Kidney (tissue), 22 donors: ENCODE measurements around the gene RAVER1. TPM values are rescaled to one million over a fixed set of nuclear protein-coding genes. Genes with fewer than 3 reads are reported as not detected.
A peak's percentile ranks its signal among the peaks of the same experiment; 100 is the strongest.
"Not testable (repeated sequence)": the region's sequence is repeated elsewhere in the genome, so short reads cannot be mapped to it uniquely, and the experiment has no call there.

Experiments
- DNase-seq, 5 donors: peaks; one replicate each; pipeline ENCODE4 v3.0.0-alpha.2; 2013 to 2020
- FAIRE-seq: peaks from 2 replicates; lab custom pipeline; 2012; peaks lifted over from hg19 to GRCh38; lab: Jason Lieb, UNC
- H3K27ac ChIP-seq, 2 donors: one replicate each; pipeline ENCODE4 v1.7.0; 2013; ENCODE audit warnings: low read depth in 2 of 2, low read length in 2 of 2, inconsistent platforms in 1 of 2
- H3K27me3 ChIP-seq: one replicate; pipeline ENCODE4 v1.7.1; 2013; ENCODE audit warnings: low read length, inconsistent platforms; ENCODE audit not compliant: control insufficient read depth, insufficient read depth
- H3K36me3 ChIP-seq, 3 donors: one replicate each; pipeline versions ENCODE4 v1.7.0 to v1.7.1; 2013; ENCODE audit warnings: low read length in 3 of 3, control low read depth in 1 of 3, inconsistent platforms in 1 of 3; ENCODE audit not compliant: insufficient read depth in 3 of 3, control insufficient read depth in 2 of 3
- H3K4me1 ChIP-seq, 3 donors: one replicate each; pipeline versions ENCODE4 v1.7.0 to v1.7.1; 2013; ENCODE audit warnings: low read length in 3 of 3, inconsistent platforms in 1 of 3, low read depth in 1 of 3; ENCODE audit not compliant: control insufficient read depth in 2 of 3, insufficient read depth in 2 of 3
- H3K4me3 ChIP-seq, 3 donors: one replicate each; pipeline versions ENCODE4 v1.7.0 to v1.8.1; 2013; ENCODE audit warnings: low read length in 3 of 3, control low read depth in 1 of 3, inconsistent platforms in 1 of 3
- H3K9ac ChIP-seq, 3 donors: one replicate each; pipeline versions ENCODE4 v1.7.0 to v1.7.1; 2013; ENCODE audit warnings: low read length in 3 of 3, control low read depth in 1 of 3, inconsistent platforms in 1 of 3
- H3K9me3 ChIP-seq, 3 donors: one replicate each; pipeline versions ENCODE4 v1.7.0 to v1.7.1; 2013; ENCODE audit warnings: low read length in 3 of 3, control low read depth in 1 of 3, inconsistent platforms in 1 of 3; ENCODE audit not compliant: control insufficient read depth in 2 of 3, insufficient read depth in 1 of 3
- intact Hi-C: fragments of 100-400 bp; cut with DNase I; formaldehyde crosslinking; loops from one replicate; pipeline ENCODE4 v1.11.1; 2022
- long read RNA-seq, 10 donors: library from polyadenylated mRNA in 1 of 10; unstranded in 1 of 10; transcript quantifications; one replicate each; pipeline ENCODE4 v2.0.0 and lab custom pipeline, GENCODE V29; 2021 to 2026
- polyA plus RNA-seq: library from polyadenylated mRNA; stranded (reverse); fragments of 350-450 nt; fragmentation: Illumina TruSeq; extraction: RNeasy Lipid Tissue Mini Kit (QIAGEN cat#74804); gene quantifications from one replicate; pipeline ENCODE4 v1.2.3, GENCODE V29; 2014; ENCODE audit warnings: low read depth, low replicate concordance; ENCODE audit not compliant: insufficient read depth
- total RNA-seq: library from RNA; stranded (reverse); fragmentation: NEBNext Ultra II Directional; extraction: Animal tissue kit (Norgen Biotek cat#: 25700); gene quantifications from one replicate; pipeline ENCODE4 v1.2.1, GENCODE V29; 2021
- TF ChIP-seq, protein P1 (sequence below): IDR thresholded peaks from 3 replicates; pipeline ENCODE4 v1.5.1; 2012; ENCODE audit warnings: mild to moderate bottlenecking, moderate library complexity, borderline replicate concordance; ENCODE audit not compliant: insufficient read depth; ENCODE audit errors: extremely low read depth
- donor health status: control.
- donor health status: control.
- donor health status: control.
- donor health status: control.
- donor health status: control.
- donor health status: DM: yes; HTN: yes; CAD: no.
- donor health status: Normal renal cell carcinoma (clear cell type).

The RAVER1 gene
- total RNA-seq = 38.4 TPM
- 9.1 TPM for polyA plus RNA-seq
- long read RNA-seq, donor 1, partial matches to known transcripts = 0 of 4 reads
- long read RNA-seq, donor 1, other reads (novel, unspliced or antisense) = 0 of 4 reads
- long read RNA-seq, donor 2, partial matches to known transcripts = 0 of 1 reads
- long read RNA-seq, donor 2, other reads (novel, unspliced or antisense) = 0 of 1 reads
- long read RNA-seq, donor 3, transcript RAVER1-208 (13 exons, 3,501 nt) = major isoform, 5 of 5 reads
- long read RNA-seq, donor 3, partial matches to known transcripts = 0 of 5 reads
- long read RNA-seq, donor 3, other reads (novel, unspliced or antisense) = 0 of 5 reads
- long read RNA-seq, donor 4, transcript RAVER1-208 (13 exons, 3,501 nt) = major isoform, 11 of 11 reads
- long read RNA-seq, donor 4, partial matches to known transcripts = 0 of 11 reads
- long read RNA-seq, donor 4, other reads (novel, unspliced or antisense) = 0 of 11 reads
- long read RNA-seq, donor 5 = 0 reads
- long read RNA-seq, donor 6 = 0 reads
- long read RNA-seq, donor 7, partial matches to known transcripts = 2 of 5 reads
- long read RNA-seq, donor 7, other reads (novel, unspliced or antisense) = 3 of 5 reads
- long read RNA-seq, donor 8, partial matches to known transcripts = 0 of 1 reads
- long read RNA-seq, donor 8, other reads (novel, unspliced or antisense) = 0 of 1 reads
- long read RNA-seq, donor 9 = 0 reads
- long read RNA-seq, donor 10, partial matches to known transcripts = 5 of 5 reads
- long read RNA-seq, donor 10, other reads (novel, unspliced or antisense) = 0 of 5 reads

- DNase-seq (peak; percentile 98 to 99 (median 99)), FAIRE-seq (no peak)
- H3K4me3 ChIP-seq = peak within 1 kb of the TSS; percentile 71 to 98 (median 95)
- H3K36me3 ChIP-seq = peaks cover 0 to 10% (median 4%) of the 10 kb centered on the region in 3 donors
- H3K27me3 ChIP-seq = no peaks in the 10 kb centered on the region
- peak within 1 kb of the TSS; percentile 72 to 80 (median 76) for H3K9ac ChIP-seq
- TF ChIP-seq, protein P1, sequence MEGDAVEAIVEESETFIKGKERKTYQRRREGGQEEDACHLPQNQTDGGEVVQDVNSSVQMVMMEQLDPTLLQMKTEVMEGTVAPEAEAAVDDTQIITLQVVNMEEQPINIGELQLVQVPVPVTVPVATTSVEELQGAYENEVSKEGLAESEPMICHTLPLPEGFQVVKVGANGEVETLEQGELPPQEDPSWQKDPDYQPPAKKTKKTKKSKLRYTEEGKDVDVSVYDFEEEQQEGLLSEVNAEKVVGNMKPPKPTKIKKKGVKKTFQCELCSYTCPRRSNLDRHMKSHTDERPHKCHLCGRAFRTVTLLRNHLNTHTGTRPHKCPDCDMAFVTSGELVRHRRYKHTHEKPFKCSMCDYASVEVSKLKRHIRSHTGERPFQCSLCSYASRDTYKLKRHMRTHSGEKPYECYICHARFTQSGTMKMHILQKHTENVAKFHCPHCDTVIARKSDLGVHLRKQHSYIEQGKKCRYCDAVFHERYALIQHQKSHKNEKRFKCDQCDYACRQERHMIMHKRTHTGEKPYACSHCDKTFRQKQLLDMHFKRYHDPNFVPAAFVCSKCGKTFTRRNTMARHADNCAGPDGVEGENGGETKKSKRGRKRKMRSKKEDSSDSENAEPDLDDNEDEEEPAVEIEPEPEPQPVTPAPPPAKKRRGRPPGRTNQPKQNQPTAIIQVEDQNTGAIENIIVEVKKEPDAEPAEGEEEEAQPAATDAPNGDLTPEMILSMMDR = no peak
- no peaks in the 10 kb centered on the region for H3K9me3 ChIP-seq
- H3K4me1 ChIP-seq = peaks cover 0 to 21% (median 6%) of the 10 kb centered on the region in 3 donors
- intact Hi-C loops = no loop called here
- H3K27ac ChIP-seq = peak within 1 kb of the TSS; percentile 85 to 86
Measured at GRCh38 chr19:10332965-10333757, at the start of gene RAVER1. TSS of gene RAVER1 (minus strand) at chr19:10333529. CDS start at chr19:10333507, 22 bp downstream.

- FAIRE-seq, H3K4me3 ChIP-seq, H3K4me1 ChIP-seq, H3K9me3 ChIP-seq, H3K27ac ChIP-seq, H3K36me3 ChIP-seq, DNase-seq, H3K27me3 ChIP-seq, H3K9ac ChIP-seq, intact Hi-C loops: not testable (repeated sequence)
Measured at GRCh38 chr19:10383223-10383499, 49.8 kb upstream of the RAVER1 start.

GRCh38 chr19:10380313-10381102, 47.2 kb upstream of the RAVER1 start, which contains the start of gene TYK2:
TSS of gene TYK2 (minus strand) at chr19:10380572. CDS start at chr19:10378406, 2,166 bp downstream.
- DNase-seq = peak; percentile 99 to 100 (median 99)
- TF ChIP-seq, protein P1 = no peak
- intact Hi-C loops = no loop called here

More at GRCh38 chr19:10380313-10381102, 47.2 kb upstream of the RAVER1 start, which contains the start of gene TYK2:
- no peaks in the 10 kb centered on the region for H3K9me3 ChIP-seq
- H3K9ac ChIP-seq = peak within 1 kb of the TSS; percentile 89 to 94 (median 93)
- peak within 1 kb of the TSS; percentile 82 to 95 (median 91) for H3K4me3 ChIP-seq
- peaks cover 3 to 9% (median 5%) of the 10 kb centered on the region in 3 donors for H3K4me1 ChIP-seq
- H3K27ac ChIP-seq = peak within 1 kb of the TSS; percentile 75 to 82
- peak; percentile 97 for FAIRE-seq
- H3K36me3 ChIP-seq = peaks cover 0 to 2% (median 0%) of the 10 kb centered on the region in 3 donors
- no peaks in the 10 kb centered on the region for H3K27me3 ChIP-seq
